C4-2B (cell line): ENCODE results near the gene TMEM50A.

Experiments
- ZFX ChIP-seq: fragments of 450-650 bp; IDR thresholded peaks from 2 replicates; pipeline ENCODE4 v1.6.1; 2017
- TF ChIP-seq, protein P1 (sequence below): fragments of 450-650 bp; conservative IDR thresholded peaks from 2 replicates; pipeline ENCODE4 v1.5.1; 2017; ENCODE audit warnings: mild to moderate bottlenecking

DNA sequence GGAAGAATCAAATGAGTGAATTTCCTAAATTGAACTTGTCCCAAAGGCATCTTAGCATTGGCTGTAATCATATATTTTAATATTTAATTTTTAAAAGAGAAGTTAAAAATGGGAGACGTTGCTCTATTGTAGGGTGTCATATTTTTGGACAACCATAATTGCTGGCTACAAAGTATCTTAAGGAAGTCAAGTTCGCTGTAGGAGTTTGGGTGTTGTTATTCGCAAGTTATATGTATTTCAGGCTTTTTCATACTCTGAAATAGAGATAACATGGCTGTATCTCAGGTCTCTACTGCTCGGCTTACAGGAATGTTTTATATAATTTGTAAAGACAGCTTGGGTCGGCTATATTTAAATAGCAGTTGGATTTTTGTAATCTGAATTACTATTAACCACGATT lies 852 bp downstream of the TMEM50A start:
- TF ChIP-seq, protein P1, sequence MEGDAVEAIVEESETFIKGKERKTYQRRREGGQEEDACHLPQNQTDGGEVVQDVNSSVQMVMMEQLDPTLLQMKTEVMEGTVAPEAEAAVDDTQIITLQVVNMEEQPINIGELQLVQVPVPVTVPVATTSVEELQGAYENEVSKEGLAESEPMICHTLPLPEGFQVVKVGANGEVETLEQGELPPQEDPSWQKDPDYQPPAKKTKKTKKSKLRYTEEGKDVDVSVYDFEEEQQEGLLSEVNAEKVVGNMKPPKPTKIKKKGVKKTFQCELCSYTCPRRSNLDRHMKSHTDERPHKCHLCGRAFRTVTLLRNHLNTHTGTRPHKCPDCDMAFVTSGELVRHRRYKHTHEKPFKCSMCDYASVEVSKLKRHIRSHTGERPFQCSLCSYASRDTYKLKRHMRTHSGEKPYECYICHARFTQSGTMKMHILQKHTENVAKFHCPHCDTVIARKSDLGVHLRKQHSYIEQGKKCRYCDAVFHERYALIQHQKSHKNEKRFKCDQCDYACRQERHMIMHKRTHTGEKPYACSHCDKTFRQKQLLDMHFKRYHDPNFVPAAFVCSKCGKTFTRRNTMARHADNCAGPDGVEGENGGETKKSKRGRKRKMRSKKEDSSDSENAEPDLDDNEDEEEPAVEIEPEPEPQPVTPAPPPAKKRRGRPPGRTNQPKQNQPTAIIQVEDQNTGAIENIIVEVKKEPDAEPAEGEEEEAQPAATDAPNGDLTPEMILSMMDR: no peak
- no peak for TF ChIP-seq ZFX
